Kidney epithelial cell (primary cell): Measurements from ENCODE around the gene DTHD1. TPM values are rescaled to one million over a fixed set of nuclear protein-coding genes. Genes with fewer than 3 reads are reported as not detected.

Experiments
- DNase-seq: peaks from one replicate; pipeline ENCODE4 v3.0.0-alpha.2; 2010; ENCODE audit warnings: low read depth
- H3K27me3 ChIP-seq: 2 replicates; pipeline ENCODE4 v1.6.0; 2011; ENCODE audit warnings: low read length; ENCODE audit not compliant: control insufficient read depth, insufficient read depth
- H3K36me3 ChIP-seq: 2 replicates; pipeline ENCODE4 v1.5.1; 2011; ENCODE audit warnings: low read length; ENCODE audit not compliant: control insufficient read depth, insufficient read depth
- H3K4me3 ChIP-seq: 2 replicates; pipeline ENCODE4 v1.5.1; 2011; ENCODE audit warnings: low read depth, mild to moderate bottlenecking, control low read depth, low read length
- total RNA-seq: library from RNA; depleted of rRNA; stranded (reverse); fragments of >200 nt; gene quantifications from 2 replicates; pipeline ENCODE4 v1.2.3, GENCODE V29; 2015
- TF ChIP-seq, protein P1 (sequence below): IDR thresholded peaks from 2 replicates; pipeline ENCODE4 v1.5.1; 2011; ENCODE audit warnings: mild to moderate bottlenecking, moderate library complexity, low read length, control low read depth, inconsistent platforms; ENCODE audit not compliant: insufficient read depth, poor library complexity, severe bottlenecking

Gene DTHD1
- total RNA-seq, 1 donor from 2014 or later = not detected

DNA sequence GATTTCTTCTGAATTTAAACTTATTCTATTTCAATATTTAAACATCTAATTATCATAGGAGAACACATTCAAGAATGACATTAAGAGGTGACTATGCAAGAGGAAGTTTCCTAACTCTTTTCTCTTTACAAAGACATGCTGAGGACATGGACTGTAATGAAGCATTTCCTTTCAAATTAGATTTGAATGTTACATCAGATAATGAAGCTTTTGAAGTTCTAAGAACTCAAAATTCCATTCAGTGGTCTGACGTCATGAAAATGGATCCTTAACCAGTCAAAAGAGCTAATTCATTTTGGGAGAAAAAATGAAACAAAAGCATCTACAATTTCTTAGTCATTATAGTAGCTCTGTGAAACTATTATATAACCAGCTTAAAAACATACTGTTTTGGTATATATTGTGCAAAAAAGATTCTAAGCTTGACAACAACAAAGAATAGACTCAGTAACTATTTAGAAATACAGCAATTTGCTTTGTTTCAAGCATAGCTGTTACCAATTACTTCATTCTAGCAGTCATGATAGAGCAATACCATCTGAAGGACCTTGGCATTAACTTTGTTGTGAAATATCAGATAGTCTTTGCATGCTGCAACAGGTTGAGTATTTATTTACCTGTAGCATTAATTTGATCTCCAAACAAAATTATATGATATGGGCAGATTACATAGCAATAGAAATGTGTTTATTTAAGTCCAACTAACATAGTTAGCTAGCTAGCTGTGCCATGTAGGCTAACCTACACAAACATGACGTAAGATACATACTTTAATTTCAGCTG, 13.7 kb upstream of the DTHD1 start:
- TF ChIP-seq, protein P1, sequence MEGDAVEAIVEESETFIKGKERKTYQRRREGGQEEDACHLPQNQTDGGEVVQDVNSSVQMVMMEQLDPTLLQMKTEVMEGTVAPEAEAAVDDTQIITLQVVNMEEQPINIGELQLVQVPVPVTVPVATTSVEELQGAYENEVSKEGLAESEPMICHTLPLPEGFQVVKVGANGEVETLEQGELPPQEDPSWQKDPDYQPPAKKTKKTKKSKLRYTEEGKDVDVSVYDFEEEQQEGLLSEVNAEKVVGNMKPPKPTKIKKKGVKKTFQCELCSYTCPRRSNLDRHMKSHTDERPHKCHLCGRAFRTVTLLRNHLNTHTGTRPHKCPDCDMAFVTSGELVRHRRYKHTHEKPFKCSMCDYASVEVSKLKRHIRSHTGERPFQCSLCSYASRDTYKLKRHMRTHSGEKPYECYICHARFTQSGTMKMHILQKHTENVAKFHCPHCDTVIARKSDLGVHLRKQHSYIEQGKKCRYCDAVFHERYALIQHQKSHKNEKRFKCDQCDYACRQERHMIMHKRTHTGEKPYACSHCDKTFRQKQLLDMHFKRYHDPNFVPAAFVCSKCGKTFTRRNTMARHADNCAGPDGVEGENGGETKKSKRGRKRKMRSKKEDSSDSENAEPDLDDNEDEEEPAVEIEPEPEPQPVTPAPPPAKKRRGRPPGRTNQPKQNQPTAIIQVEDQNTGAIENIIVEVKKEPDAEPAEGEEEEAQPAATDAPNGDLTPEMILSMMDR = no peak
- Histone ChIP-seq H3K4me3 (no peak overlapping the region), H3K27me3 (no peaks in the 10 kb centered on the region), H3K36me3 (no peaks in the 10 kb centered on the region)
- no peak for DNase-seq

DNA sequence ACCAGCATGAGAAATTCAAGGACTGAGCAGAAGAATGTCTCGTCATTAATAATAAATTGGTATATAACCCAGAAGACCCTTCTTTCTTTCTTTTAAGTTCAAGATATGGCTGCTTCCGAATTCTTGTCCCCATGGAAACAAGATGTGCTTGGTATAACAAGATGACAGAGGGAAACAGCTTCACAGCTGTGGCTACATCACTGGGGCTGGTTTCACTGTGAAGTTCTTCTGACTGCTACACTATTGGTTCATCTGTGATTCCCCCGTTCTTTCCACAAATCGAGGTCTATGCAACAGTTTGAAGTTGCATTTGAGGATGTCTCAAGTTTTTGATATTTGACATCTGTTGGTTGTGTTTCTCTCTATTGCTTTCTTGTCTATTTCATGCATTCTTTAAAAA, 12.3 kb upstream of the DTHD1 start:
- Histone ChIP-seq H3K27me3 (no peaks in the 10 kb centered on the region), H3K36me3 (no peaks in the 10 kb centered on the region), H3K4me3 (no peak overlapping the region)
- DNase-seq = no peak
- TF ChIP-seq, protein P1 = no peak

DNA sequence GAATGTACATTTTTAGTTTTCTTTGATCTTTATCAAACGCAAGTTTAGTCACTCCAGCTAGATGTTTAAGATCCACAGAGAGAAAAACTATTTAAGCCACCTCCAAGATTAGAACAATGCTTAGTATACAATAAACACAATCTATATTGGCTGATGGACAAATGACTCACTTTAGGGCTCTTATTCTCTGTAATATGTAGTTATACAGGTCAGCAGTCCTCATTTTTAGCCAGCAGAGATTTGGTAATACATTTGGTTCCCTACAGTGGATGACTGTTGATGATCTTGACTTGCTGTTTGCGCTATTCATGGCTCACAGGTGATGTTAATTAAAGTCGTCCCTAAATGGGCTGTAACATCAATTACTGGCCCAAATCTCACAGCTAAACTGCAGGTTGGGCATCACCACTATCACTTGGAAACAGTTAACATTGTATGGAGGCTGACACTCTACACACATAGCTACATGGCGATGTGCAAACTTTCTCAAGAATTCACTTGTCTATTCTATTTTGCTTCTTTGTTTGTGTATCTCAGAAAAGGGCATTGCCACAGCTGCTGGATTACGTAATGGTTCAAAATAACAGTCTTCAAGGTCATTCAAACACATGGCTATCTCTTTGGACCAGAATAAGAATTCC, 11.8 kb upstream of the DTHD1 start:
- Histone ChIP-seq H3K4me3 (no peak overlapping the region), H3K36me3 (no peaks in the 10 kb centered on the region), H3K27me3 (no peaks in the 10 kb centered on the region)
- TF ChIP-seq, protein P1 = no peak
- no peak for DNase-seq

DNA sequence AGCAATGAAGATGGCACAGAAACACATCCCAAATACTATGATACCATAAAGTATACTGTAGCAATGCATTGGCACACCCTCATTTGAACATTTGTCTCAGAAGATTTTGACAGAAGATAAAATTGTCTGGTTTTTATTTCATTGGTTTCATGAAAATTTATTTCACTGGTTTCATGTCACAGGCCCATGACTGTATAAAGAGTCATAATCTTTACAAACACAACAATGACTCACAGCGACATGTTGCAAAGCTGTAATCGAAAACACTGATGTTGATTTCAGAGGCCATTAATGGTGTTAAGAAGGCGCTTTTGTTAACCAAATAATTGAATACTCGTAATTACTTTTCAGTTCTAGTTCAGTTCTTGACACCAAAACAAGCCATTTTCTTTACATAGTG, 8.1 kb upstream of the DTHD1 start:
- Histone ChIP-seq H3K36me3 (no peaks in the 10 kb centered on the region), H3K27me3 (no peaks in the 10 kb centered on the region), H3K4me3 (no peak overlapping the region)
- no peak for DNase-seq
- TF ChIP-seq, protein P1 = no peak

DNA sequence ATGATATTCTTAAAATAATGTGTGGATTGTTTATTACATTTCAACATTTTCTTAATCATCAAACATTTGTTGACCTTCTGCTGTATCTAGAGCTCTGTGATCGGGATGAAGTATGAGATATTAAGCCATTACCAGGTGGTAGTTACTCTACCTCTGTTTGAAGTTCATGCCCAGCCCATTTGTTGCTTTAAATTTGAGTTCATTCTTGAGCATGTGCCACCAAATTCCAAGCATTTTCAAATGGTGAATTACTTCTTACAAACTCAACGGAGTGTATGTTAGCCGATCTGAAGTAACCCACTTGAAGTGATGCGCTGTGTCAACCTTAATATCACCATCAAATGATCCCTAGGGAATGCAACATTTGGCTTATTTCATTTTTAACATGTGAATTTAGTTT, 7.3 kb upstream of the DTHD1 start:
- Histone ChIP-seq H3K36me3 (no peaks in the 10 kb centered on the region), H3K4me3 (no peak overlapping the region), H3K27me3 (no peaks in the 10 kb centered on the region)
- no peak for DNase-seq
- TF ChIP-seq, protein P1 = no peak
